ENCODE data around the gene C1orf35.

C1orf35 gene

DNA sequence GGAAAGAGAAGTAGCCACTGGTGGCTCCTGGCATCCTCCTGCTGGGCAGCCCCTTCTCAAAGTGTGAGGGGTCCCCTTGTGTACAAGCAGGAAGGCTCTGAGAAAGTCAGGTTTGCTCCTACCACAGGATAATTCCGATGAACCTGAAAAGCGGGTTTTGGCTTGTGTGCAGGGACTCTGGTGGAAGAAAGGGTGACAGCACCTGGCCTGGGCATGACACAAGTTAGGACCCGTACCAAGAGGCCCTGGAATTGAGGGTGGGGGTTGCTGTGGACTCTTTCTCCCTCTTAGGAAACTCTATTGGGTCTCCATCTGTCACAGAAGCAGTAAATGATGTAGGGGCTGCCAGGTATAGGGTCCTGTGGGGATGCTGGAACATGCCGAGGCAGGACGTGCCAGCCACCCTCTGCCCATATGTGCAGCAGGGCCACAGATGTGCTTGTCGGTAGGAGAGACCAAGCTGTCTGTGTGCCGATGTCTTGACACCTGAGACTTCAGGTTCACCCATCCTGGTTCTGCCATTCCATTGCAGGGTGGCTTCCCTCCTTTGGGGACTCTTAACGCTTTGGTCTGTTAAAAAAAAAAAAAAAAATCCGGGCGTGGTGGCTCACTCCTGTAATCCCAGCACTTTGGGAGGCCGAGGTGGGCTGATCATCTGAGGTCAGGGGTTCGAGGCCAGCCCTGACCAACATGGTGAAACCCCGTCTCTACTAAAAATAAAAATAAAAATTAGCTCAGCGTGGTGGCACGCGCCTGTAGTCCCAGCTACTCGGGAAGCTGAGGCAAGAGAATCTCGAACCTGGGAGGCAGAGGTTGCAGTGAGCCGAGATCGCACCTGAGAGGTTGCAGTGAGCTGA lies 9.8 kb downstream of the C1orf35 start:
- DNase-seq: no peak

DNA sequence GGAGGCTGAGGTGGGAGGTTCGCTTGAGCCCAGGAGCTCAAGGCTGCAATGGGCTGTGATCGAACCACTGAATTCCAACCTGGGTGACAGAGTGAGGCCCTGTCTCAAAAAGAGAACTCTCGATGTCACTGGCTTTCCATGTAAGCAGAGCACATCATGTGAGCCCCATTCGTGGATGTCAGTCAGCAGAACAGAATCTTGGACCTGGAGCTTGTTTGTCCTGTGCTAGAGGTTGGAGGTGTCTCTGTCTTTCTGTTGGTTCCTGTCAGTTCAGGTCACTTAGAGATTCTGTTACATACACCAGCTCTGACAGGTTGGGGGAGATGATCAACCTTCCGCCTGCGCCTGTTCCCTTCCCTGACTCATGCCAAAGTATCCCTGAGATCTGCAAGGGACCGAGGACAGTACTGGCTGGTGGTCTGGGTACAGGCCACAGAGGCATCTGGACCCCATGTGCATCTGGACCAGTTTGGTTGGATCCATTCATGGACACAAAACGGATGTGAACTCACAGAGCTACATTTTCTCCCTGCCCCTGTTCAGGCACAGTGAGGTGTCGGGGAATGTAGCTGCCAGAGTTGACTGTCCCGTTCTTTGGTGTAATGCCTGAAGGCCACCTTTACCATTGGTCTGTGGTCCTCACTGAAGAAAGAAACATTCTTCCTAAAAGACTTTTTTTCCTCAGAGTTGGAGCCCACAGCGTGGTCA lies 10.6 kb downstream of the C1orf35 start:
- DNase-seq: no peak

- DNase-seq: no peak
Observed at GRCh38 chr1:228091084-228091483, 12.0 kb downstream of the C1orf35 start.

GRCh38 chr1:228090613-228091081 lies 12.5 kb downstream of the C1orf35 start:
- no peak for DNase-seq

- no peak for DNase-seq
Observed at GRCh38 chr1:228089519-228090380, 13.4 kb downstream of the C1orf35 start.

DNA sequence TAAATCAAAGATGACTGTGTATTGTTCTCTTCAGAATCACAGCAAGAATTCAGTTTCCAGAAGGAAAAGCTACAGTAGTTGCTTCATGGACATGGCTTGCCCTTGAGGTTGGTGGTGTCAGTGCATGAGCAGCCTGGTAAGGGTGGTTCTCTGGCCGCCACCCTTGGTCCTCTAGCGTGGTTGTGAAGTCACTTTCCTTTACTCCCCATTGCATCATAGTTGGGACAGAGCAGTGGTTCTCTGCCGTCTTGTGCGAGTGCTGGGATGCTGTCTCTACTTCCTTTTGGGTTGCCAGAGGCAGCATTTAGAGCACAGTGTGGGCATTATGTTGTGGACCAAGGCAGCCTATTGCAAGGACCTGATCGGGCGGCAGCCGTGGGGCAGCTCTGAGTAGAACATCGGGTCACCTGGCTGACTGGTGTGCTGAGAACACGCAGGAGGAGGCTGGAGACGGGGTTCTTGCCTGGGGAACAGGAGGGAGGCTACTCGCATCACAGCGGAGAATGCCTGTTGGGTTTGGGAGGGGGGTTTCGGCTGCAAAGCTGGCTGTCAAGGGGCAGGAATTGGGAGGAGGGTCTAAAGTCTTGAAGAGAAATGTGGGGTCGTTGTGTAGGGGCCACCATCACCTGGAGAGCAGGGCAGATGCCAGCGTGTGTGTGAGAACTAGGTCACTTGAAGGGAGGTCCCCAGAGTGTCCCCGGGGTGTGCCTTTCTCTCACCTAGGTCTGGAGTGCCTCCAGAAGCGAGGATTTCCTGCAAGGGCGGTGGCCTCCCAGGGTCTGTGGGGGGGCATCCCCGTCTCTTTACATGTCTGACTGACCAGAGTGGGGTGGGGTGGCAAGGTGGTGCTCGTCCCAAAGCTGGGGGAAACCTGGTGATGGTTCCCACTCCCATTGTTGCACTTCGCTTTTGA lies 14.3 kb downstream of the C1orf35 start:
- no peak for DNase-seq

DNA sequence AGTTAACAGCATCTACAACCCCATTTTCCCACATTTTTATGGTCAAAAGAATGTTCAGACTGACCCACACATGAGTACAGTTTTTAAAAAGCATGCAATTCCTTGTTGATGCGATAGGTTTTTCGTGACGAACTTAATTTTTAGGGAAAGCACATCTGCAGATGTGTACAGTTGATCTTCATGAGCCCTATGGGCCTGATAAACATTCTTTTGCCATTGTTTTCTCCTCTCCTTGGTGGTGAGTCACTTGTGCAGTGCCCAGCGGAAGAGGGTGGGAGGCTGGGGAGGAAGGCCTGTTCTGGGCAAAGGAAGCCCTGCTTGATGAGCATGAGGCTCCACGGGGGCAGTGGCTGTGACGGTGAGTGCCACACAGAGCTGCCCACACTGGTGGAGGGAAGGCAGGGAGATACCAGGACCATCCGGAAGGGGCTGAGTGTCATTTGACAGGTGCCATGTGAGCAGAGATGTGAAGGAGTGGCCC lies 15.3 kb downstream of the C1orf35 start:
- DNase-seq: no peak

DNA sequence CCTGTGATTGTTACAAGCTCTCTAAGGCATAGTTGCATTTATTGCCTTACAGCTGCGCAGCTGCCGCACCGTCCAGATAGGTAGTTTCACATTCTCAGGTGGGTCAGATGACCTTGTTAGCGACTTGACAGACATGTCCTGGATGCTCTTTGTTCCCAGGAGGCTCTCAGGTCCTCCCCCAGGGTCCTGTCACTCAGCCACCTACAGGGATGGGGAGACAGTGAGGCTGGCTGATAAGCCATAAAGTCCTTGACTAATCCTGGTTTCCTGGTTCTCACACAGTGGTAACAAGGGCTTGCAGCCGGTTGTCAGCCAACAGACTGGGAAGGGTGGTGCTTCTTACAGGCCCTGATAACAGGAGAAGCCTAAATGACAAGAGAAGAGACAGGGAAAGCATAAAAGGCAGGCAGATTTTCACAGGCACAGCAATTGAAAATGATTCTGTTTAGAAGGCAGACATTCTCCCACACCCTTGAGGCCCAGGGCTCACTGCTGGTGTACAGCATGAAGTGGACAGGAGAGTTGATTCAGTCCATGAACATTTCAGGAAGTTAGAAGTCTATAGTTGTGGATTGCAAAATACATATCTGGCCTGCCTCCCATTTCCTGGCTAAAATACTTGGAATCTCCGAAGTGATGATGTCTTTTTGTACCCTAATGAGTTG lies 17.7 kb downstream of the C1orf35 start:
- no peak for DNase-seq

DNA sequence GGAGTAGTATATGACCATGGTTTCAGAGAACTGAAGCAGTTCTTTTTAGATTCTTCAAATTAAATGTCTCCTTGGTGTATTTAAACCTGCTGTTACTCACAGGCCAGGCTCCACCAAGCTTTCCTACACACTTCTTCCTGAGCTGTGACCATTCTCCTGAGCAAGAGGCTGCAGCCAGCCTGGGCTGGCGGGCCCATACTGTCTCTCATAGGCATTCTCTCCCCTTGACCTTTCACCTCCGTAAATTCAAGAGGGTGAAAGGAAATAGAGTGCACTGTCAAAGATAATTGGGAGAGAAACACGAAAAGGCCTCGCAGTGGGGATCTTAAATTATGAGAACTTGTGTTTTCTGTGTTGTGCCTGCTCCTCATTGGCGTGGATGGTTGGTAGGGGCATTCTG lies 18.3 kb downstream of the C1orf35 start:
- no peak for DNase-seq

DNA sequence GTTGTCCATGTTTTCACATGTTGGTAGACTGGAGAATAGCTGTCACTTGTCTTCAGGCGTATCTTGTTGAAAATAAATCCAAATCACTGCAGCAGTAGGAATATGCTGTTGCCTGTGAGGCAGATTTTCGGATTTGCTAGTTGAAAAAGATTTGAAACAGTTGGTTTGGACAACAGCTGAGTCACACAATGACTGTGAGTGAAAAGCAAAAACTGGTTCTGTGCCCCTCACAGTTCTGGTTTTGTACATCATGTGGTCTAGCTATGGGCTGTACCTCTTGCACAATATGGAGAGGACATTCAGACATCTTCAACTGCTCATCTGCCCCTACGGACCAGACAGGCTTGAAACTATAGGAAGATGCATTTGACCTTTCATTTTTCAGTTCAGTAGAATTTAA lies 18.8 kb downstream of the C1orf35 start:
- DNase-seq: no peak

DNA sequence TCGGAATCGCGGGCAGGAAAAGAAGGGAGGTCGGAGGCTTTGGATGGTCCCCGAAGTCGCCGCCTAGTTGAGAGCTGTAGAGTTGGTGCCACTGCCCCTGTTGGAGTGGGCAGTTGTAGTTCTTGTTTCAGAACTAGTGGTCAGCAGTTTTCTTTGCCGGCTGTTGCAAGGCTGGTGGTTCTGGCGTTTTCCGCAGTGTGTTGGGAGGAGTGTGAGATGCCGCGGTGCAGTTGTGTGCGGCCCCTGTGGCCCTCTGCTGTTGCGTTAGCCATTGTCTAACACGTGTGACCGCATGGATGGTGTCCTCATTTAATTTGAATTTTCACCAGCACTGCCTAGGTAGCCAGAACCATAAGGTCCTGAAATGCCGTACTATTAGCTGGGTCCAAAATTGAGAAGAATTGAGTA lies 19.2 kb downstream of the C1orf35 start:
- DNase-seq: no peak

DNA sequence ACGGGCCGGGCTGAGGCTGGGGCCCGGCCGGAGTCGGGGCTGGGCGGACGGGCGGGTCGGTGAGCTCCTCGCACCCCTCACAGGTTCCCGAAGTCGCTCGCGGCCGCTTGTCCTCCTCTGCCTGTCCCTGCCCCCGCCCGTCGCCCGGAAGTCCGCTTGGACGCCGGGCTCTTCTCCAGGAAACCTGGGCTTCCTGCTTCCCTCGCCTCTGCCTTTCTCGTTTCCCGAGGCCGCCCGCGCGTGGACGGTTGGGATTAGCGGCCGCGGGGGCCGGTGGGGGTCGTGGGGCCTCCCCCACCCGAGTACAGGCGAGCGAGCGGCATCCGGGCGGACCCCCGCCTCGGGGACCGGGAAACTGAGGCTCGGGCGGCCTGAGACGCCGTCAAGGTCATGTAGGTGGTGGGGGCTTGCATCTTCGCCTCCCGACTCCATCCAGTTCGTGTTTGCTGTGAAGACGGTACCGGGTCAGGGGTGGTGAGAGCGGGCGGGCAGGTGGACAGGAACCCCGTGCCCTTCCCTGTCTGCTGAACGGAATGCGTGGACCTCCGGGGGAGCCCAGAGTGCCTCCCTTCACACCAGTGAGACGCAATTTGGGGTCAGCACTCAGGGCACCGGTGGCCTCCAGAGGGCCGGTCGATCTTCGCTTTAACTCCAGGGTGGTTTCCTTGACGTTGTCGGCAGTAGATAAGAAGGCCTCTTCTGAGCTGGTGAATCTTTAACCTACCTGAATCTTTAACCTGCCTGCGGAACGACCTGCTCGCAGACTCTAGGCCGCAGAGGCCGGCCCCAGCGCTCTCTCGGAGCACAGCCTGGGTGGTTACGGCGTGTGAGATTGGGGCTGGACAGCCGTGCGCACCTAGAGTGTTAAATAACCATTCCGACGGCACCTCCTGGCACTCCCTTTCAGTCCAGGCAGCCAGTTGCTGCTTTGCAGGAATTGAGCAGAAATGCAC lies 19.9 kb downstream of the C1orf35 start:
- DNase-seq: no peak

DNA sequence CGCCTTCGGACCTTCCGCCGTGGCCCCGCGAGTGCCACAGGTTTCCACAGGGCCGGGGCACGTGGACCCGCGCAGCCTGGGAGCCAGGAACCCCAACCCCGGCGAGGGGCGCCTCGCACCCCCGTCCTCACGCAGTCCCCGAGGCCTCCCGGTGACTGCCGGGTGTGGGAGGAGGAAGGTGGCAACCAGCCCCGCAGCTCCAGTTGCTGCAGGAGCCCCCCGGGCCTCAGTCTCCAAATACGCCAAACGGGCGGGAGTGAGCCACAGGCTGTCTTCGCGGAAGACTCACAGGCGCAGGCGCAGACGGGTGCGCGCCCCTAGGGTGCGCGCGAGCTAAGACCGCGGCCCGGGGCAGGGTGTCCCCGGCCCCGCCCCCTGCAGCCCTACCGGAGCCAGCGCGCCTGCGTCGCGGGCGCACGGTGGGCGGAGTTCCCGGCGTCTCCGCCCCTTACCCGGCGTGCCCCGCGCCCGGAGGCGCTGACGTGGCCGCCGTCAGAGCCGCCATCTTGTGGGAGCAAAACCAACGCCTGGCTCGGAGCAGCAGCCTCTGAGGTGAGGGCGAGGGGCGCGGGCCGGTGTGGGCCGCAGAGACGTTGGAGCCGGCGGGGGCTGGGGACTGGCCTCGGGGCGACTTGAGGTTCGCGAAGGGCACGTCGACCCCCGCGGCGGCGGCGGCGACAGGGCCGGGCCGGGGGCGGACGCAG lies 20.8 kb downstream of the C1orf35 start, which contains the start of gene ARF1:
ARF1 (plus strand) TSS at position 495 of the 704 bp plus-strand sequence. CDS start 14,407 bp downstream, outside the sequence.
- peak; percentile 61 to 67 for DNase-seq

DNA sequence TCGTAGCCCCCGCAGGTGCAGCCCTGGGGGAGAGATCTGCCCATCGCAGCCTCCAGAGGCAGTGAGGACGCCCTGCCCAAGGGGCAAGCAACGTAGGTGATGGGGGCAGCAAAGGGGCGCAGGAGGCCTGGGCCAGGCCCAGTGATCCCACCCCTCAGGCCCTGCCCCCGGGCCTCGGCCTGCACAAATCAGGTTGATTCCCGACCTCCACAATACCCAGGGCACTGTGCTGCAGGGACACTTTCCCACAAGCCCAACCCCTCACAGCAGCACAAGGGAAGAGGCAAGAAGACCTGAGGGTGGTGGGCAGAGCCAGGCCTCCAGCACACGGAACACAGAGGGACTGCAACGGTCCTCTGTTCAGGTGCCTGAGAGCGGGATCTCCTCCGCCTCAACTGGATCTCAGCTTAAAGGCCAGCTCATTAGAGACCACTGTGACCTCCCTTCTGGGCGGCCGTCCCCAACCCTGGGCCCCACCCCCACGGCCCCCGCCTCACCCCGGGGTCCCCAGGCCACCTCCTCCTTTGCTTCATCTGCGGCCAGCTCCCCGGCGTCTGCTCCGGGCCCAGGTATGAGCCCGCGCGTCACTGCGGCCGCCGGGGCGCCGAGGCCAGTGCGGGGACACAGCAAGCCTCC lies 21.4 kb downstream of the C1orf35 start:
- DNase-seq: no peak

- no peak for DNase-seq
Observed at GRCh38 chr1:228081144-228081543, 22.0 kb downstream of the C1orf35 start.

- no peak for DNase-seq
Observed at GRCh38 chr1:228079601-228080263, 23.4 kb downstream of the C1orf35 start.

GRCh38 chr1:228079013-228079412 lies 24.1 kb downstream of the C1orf35 start:
- DNase-seq: no peak

Measured in NCI-H187 (cell line).